ENCODE measurements around the gene PCBP3. TPM values are rescaled to one million over a fixed set of nuclear protein-coding genes. Genes with fewer than 3 reads are reported as not detected.

The PCBP3 gene
- total RNA-seq, 1 experiment from 2014 or later = not detected

GRCh38 chr21:45735259-45736000 lies 91.9 kb downstream of the PCBP3 start:
- Histone ChIP-seq H3K27ac (ENCODE audit: low read length) (no peak overlapping the region), H3K27me3 (ENCODE audit: control insufficient read depth, insufficient read depth, low read length) (no peaks in the 10 kb centered on the region; the same call in 1 of the 2 replicates), H3K36me3 (ENCODE audit: control insufficient read depth, insufficient read depth, low read length) (no peaks in the 10 kb centered on the region), H3K9me3 (ENCODE audit: control insufficient read depth, insufficient read depth, low read depth, low read length) (no peaks in the 10 kb centered on the region), H3K4me1 (ENCODE audit: control insufficient read depth, insufficient read depth, low read length) (no peaks in the 10 kb centered on the region), H3K4me3 (ENCODE audit: low read depth in 2 of 2, low read length in 2 of 2) (no peak overlapping the region)
- ATAC-seq = no peak
- ChIA-PET CTCF (no interaction called here), POLR2A (interaction anchor here (0.5 kb wide), 1 partner anchor 15 kb away, joined by 6 read pairs; no protein-coding TSS in a partner anchor)
- intact Hi-C loops (cut with micrococcal nuclease; ENCODE audit: unreplicated experiment) = no loop called here
- no peak for DNase-seq (ENCODE audit: low read depth, low spot score)
- in situ Hi-C loops (cut with HindIII; ENCODE audit: low pct_unique_long_range_greater_than_20kb, low sequenced_read_pairs) = no loop called here
- no peak for TF ChIP-seq SIN3A (IDR thresholded peaks at IDR 0.05; ENCODE audit: borderline replicate concordance, insufficient read depth, low read depth, low read length)
- TF ChIP-seq CTCF (IDR thresholded peaks at IDR 0.05) = no peak
- TF ChIP-seq TCF7L2 (IDR thresholded peaks at IDR 0.05; ENCODE audit: low read depth, low read length) = no peak
- no peak for TF ChIP-seq REST (IDR thresholded peaks at IDR 0.05; ENCODE audit: insufficient read depth in 1 of 2, low read depth in 2 of 2, low read length in 1 of 2)
- no peak for TF ChIP-seq POLR2AphosphoS5 (IDR thresholded peaks at IDR 0.05; ENCODE audit: low read depth, low read length)
- BruUV-seq (replicated peaks) = no TSS peak

GRCh38 chr21:45736042-45736689 lies 92.6 kb downstream of the PCBP3 start:
- H3K27ac ChIP-seq (ENCODE audit: low read length) = no peak overlapping the region
- CTCF ChIA-PET = no interaction called here
- DNase-seq (ENCODE audit: low read depth, low spot score) = no peak
- no peaks in the 10 kb centered on the region for H3K27me3 ChIP-seq (ENCODE audit: control insufficient read depth, insufficient read depth, low read length)
- TF ChIP-seq POLR2AphosphoS5 (IDR thresholded peaks at IDR 0.05; ENCODE audit: low read depth, low read length) = no peak
- no peak for TF ChIP-seq REST (IDR thresholded peaks at IDR 0.05; ENCODE audit: insufficient read depth in 1 of 2, low read depth in 2 of 2, low read length in 1 of 2)
- no peak for TF ChIP-seq SIN3A (IDR thresholded peaks at IDR 0.05; ENCODE audit: borderline replicate concordance, insufficient read depth, low read depth, low read length)
- no peak for TF ChIP-seq TCF7L2 (IDR thresholded peaks at IDR 0.05; ENCODE audit: low read depth, low read length)
- TF ChIP-seq CTCF (IDR thresholded peaks at IDR 0.05) = no peak
- no peaks in the 10 kb centered on the region for H3K4me1 ChIP-seq (ENCODE audit: control insufficient read depth, insufficient read depth, low read length)
- intact Hi-C loops (cut with micrococcal nuclease; ENCODE audit: unreplicated experiment) (no loop called here), in situ Hi-C loops (cut with HindIII; ENCODE audit: low pct_unique_long_range_greater_than_20kb, low sequenced_read_pairs) (no loop called here)
- no peak for ATAC-seq
- no TSS peak for BruUV-seq (replicated peaks)
- H3K36me3 ChIP-seq (ENCODE audit: control insufficient read depth, insufficient read depth, low read length) = no peaks in the 10 kb centered on the region
- POLR2A ChIA-PET = no interaction called here
- H3K4me3 ChIP-seq (ENCODE audit: low read depth in 2 of 2, low read length in 2 of 2) = no peak overlapping the region
- no peaks in the 10 kb centered on the region for H3K9me3 ChIP-seq (ENCODE audit: control insufficient read depth, insufficient read depth, low read depth, low read length)

All from Panc1 (cell line).